ENCODE measurements around the gene METTL9.
"Not testable (repeated sequence)": the region's sequence is repeated elsewhere in the genome, so short reads cannot be mapped to it uniquely, and the experiment has no call there.

DNA sequence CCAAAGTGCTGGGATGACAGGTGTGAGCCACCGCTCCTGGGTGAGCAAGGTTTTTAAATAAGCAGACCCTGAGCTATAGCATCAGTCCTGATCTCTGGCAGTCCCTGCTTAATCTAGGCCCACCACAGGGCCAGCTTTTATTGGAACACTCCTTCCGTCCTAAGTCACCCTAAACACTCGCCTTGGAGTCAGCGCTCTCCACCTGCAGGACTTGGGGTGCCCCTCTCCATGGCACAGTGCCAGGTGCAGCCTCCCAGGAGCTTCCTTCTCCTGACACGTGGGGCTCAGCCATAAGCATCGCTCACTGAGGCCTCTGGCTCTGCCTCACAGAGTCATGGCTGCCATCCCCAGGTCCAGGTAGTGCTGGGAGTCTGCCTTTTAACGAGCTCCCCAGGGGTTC lies 48.3 kb upstream of the METTL9 start:
- TF ChIP-seq, protein P1, sequence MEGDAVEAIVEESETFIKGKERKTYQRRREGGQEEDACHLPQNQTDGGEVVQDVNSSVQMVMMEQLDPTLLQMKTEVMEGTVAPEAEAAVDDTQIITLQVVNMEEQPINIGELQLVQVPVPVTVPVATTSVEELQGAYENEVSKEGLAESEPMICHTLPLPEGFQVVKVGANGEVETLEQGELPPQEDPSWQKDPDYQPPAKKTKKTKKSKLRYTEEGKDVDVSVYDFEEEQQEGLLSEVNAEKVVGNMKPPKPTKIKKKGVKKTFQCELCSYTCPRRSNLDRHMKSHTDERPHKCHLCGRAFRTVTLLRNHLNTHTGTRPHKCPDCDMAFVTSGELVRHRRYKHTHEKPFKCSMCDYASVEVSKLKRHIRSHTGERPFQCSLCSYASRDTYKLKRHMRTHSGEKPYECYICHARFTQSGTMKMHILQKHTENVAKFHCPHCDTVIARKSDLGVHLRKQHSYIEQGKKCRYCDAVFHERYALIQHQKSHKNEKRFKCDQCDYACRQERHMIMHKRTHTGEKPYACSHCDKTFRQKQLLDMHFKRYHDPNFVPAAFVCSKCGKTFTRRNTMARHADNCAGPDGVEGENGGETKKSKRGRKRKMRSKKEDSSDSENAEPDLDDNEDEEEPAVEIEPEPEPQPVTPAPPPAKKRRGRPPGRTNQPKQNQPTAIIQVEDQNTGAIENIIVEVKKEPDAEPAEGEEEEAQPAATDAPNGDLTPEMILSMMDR (conservative IDR thresholded peaks at IDR 0.05 in 1 of 2, IDR thresholded peaks at IDR 0.05 in 1 of 2; ENCODE audit: low read depth in 1 of 2, low read length in 2 of 2), result not testable (repeated sequence)
- TF ChIP-seq EZH2 (IDR thresholded peaks at IDR 0.05; ENCODE audit: low read length, missing control alignments), result not testable (repeated sequence)

Data from fibroblast of lung (primary cell).